Erythroblast (primary cell): ENCODE results near the gene ABR.

ENCODE experiments used
- GATA1 ChIP-seq: IDR thresholded peaks from 2 replicates; pipeline ENCODE4 v1.6.1; 2011; ENCODE audit warnings: low read depth, mild to moderate bottlenecking, control low read depth, low read length, moderate library complexity
- POLR2A ChIP-seq: IDR thresholded peaks from 2 replicates; pipeline ENCODE4 v1.6.1; 2011; ENCODE audit warnings: mild to moderate bottlenecking, low read length

DNA sequence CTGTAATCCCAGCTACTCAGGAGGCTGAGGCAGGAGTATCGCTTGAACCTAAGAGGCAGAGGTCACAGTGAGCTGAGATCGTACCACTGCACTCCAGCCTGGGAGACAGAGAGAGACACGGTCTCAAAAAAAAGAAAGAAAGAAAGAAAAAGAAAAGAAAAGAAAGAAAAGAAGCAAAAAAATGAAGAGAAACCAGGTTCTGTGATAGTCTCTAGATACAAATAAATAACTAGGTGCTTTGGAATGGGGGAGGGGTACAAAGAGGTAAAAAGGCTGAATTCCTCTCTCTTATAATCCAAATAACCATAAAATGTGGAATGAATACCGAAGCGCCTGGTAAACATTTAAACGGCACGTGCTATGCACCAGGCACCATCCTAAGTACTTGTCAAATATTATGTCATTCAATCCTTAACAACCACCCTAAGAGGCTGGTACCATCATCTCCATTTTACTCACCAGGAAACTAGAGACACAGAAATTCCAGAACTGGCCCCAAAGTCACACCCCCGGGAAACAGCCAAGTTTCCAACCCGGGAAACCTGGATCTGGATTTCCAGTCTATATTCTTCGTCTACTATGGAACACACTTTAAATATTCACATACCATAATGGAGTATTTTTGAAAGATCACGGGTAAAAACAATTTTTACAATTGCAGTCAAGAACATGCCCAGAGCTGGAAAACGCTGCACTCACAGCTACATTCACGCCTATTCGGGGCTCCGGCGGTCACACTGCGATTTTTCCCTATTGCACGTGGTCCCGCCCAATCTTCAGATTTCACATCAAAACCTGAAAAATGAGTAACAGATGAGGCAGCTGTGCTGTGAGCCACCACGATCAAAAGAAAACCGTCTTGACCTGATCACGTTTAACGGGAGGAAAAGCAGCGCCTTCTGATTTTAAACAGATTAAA, 210.7 kb downstream of the ABR start:
- TF ChIP-seq POLR2A (no peak), GATA1 (no peak)
